Small intestine (tissue), 7 donors: ENCODE data around the gene FABP2. TPM values are rescaled to one million over a fixed set of nuclear protein-coding genes. Genes with fewer than 3 reads are reported as not detected.
"Not testable (repeated sequence)": the region's sequence is repeated elsewhere in the genome, so short reads cannot be mapped to it uniquely, and the experiment has no call there.

ENCODE experiments used
- DNase-seq, 2 donors: peaks; one replicate each; pipeline versions ENCODE4 v3.0.0 to v3.0.0-alpha.2; 2013
- FAIRE-seq: peaks from 2 replicates; lab custom pipeline; 2012; peaks lifted over from hg19 to GRCh38; lab: Jason Lieb, UNC
- H3K27ac ChIP-seq, 3 donors: one replicate each; pipeline ENCODE4 v1.5.1; 2013; ENCODE audit warnings: low read length in 2 of 3, mild to moderate bottlenecking in 2 of 3, control low read depth in 1 of 3, inconsistent platforms in 1 of 3, low read depth in 1 of 3, moderate library complexity in 1 of 3
- H3K27me3 ChIP-seq, 3 donors: one replicate each; pipeline ENCODE4 v1.6.1; 2013; ENCODE audit warnings: low read length in 3 of 3, inconsistent platforms in 1 of 3; ENCODE audit not compliant: control insufficient read depth in 3 of 3, insufficient read depth in 3 of 3
- H3K36me3 ChIP-seq, 3 donors: one replicate each; pipeline ENCODE4 v1.6.1; 2013; ENCODE audit warnings: low read length in 3 of 3, inconsistent platforms in 1 of 3, low read depth in 1 of 3, mild to moderate bottlenecking in 1 of 3, moderate library complexity in 1 of 3; ENCODE audit not compliant: control insufficient read depth in 3 of 3, insufficient read depth in 2 of 3
- H3K4me1 ChIP-seq, 3 donors: one replicate each; pipeline ENCODE4 v1.6.1; 2013; ENCODE audit warnings: low read length in 2 of 3, inconsistent platforms in 1 of 3, low read depth in 1 of 3, mild to moderate bottlenecking in 1 of 3, moderate library complexity in 1 of 3; ENCODE audit not compliant: control insufficient read depth in 3 of 3, insufficient read depth in 2 of 3
- H3K4me3 ChIP-seq, 3 donors: one replicate each; pipeline ENCODE4 v1.5.1; 2013; ENCODE audit warnings: low read length in 3 of 3, control low read depth in 1 of 3, inconsistent platforms in 1 of 3, low read depth in 1 of 3, mild to moderate bottlenecking in 1 of 3, moderate library complexity in 1 of 3
- H3K9me3 ChIP-seq, 2 donors: one replicate each; pipeline ENCODE4 v1.6.1; 2013; ENCODE audit warnings: low read depth in 1 of 2, low read length in 1 of 2; ENCODE audit not compliant: control insufficient read depth in 2 of 2, insufficient read depth in 1 of 2
- WGBS, 3 donors: extraction: QIAGEN DNeasy Blood & Tissue Kit; methylation state at CpG; one replicate each; pipeline ENCODE4 v1.1.7; 2013; 5-methylcytosine and 5-hydroxymethylcytosine counted together
- polyA plus RNA-seq, 4 donors: library from polyadenylated mRNA; stranded (reverse) in 3 of 4; unstranded in 1 of 4; fragments of 200-250 nt in 3 of 4; fragments of 120-200 nt in 1 of 4; gene quantifications; one replicate each; pipeline versions ENCODE4 v1.2.1 to v1.2.3, GENCODE V29; 2013
- donor health status: healthy with polysubstance abuse.
- donor health status: control.
- donor health status: control.
- donor health status: Bipolar disorder and iron deficiency.
- donor health status: healthy.

FABP2 gene
- polyA plus RNA-seq, 4 donors, result 100 to 1,244 (median 394) TPM

DNA sequence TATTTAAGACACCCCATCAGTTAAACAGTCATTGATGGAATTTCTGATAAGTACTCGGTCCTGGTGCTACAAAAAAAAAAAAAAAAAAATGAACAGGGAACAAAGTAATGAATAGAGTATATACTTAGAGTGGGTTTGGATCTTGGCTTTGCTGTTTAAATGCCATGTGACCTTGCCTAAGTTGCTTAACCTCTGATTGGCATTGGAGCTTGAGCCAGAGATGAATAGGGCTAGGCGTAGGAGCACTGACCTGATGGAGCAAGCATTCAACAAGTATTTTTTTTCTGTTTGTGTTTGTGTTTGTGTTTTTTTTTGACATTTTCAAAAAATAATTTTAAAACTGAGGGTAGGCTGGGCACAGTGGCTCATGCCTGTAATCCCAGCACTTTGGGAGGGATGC is 37.9 kb upstream of the FABP2 start:
- H3K27ac ChIP-seq, FAIRE-seq: not testable (repeated sequence)

DNA sequence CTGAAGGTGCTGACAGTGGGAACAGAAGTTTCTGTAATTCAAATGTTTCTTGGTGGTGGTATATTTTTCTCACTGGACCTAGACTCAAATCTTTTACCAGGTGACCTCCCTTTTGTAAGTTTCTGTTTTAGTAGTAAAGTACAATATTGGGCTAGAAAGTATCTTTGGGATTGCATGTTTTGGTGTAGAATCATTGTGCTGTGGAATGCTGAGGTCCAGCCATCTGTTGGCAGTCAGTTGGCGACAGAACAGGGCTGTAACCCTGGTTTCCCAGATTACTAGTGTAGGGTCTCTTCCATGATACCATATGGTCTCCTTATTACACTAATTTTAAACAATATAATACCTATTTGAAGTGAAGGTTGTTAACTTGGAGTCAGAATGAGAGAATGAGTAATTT is 34.9 kb upstream of the FABP2 start:
- 85 to 100% (median 92%) methylated on average over 1 of the region's 1 CpG for WGBS, 3 donors
- not testable (repeated sequence) for DNase-seq, H3K36me3 ChIP-seq, H3K4me3 ChIP-seq, H3K27me3 ChIP-seq, H3K9me3 ChIP-seq, FAIRE-seq, H3K27ac ChIP-seq, H3K4me1 ChIP-seq

More for the DNA sequence above, 37.9 kb upstream of the FABP2 start:
- H3K27me3 ChIP-seq, H3K4me3 ChIP-seq, H3K9me3 ChIP-seq, DNase-seq, H3K4me1 ChIP-seq, H3K36me3 ChIP-seq: not testable (repeated sequence)
- 76 to 90% (median 78%) methylated on average over 2 of the region's 2 CpGs for WGBS, 3 donors

DNA sequence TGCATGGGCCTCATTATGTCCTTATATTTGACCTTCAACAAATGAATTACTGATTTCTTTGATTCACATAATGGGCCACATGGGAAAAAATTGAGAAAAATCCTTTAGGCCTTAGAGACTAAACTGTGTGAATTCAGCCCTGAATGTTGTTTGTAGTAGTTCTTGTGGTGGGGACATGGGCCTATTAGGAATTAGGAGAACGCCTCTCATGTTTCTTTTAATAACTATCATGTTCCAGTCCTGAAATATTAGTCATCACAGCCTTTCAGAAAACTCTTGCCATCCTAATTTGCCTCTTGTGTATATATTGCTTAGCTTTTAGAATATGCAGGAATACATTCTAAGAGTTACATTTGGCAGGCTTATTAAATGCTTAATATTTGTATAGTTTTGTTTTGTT is 34.1 kb upstream of the FABP2 start:
- 78 to 92% (median 90%) methylated on average over 1 of the region's 1 CpG for WGBS, 3 donors
- FAIRE-seq, H3K4me1 ChIP-seq, H3K36me3 ChIP-seq, H3K27me3 ChIP-seq, H3K27ac ChIP-seq, H3K4me3 ChIP-seq, H3K9me3 ChIP-seq, DNase-seq: not testable (repeated sequence)

DNA sequence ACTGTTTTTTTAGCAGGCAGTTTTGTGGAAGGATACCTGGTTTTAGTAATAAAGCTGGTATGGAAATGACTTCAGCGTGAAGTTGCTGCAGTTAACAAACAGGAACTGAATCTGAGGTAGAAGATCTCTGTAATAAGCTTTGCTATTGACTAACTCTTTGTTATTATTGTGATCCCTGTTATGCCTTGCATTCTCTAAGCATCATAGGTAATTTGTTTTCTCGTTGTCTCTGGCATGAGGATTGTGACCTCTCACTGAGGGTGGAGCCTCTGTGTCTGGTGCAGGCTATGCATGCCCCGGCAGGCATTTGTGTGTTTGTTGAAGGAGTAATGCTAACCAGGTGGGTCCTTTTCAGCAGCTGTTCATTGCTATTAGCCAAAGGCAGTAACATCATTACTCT is 31.4 kb upstream of the FABP2 start:
- FAIRE-seq, result not testable (repeated sequence)

DNA sequence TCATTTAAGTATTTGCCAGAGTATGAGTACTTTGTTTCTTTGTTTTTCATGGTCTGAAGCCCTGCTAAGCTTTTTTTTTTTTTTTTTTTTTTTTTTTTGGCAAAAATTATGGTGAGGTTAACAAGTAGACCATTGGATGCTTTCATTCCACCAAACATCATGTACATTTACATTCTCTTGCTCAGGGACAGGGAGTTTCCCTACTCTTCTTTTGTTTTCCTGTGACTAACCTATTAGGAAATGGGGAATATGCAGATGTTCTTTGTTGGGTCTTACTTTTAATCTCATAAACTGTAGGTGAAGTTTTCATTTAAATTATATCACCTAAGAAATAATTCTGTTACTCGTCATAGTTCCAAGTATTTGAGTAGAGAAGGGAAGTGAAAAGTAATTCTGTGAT is 26.2 kb upstream of the FABP2 start:
- not testable (repeated sequence) for DNase-seq, H3K4me3 ChIP-seq, FAIRE-seq, H3K27me3 ChIP-seq, H3K27ac ChIP-seq, H3K36me3 ChIP-seq, H3K9me3 ChIP-seq, H3K4me1 ChIP-seq
- WGBS, 3 donors, result 86 to 95% (median 91%) methylated on average over 1 of the region's 1 CpG

More for the DNA sequence above, 31.4 kb upstream of the FABP2 start:
- H3K4me1 ChIP-seq, H3K27ac ChIP-seq, H3K4me3 ChIP-seq, H3K36me3 ChIP-seq, H3K27me3 ChIP-seq, H3K9me3 ChIP-seq: not testable (repeated sequence)
- WGBS, 3 donors, result 58 to 67% (median 62%) methylated on average over 3 of the region's 3 CpGs
- peak in 1 of 2 donors; percentile 1 for DNase-seq

DNA sequence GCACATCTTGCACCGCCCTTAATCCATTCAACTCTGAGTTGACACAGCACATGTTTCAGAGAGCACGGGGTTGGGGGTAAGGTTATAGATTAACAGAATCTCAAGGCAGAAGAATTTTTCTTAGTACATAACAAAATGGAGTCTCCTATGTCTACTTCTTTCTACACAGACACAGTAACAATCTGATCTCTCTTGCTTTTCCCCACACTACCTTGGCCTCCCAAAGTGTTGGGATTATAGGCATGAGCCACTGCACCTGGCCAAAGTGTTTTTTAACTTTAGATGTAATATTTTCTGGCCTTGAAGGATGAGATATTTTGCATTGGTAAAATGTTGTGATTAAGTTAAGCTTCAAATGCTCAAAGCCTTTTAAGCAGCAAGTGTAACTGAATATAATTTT is 21.4 kb upstream of the FABP2 start:
- WGBS, 3 donors, result no CpG with 5 or more reads among the region's 2 CpGs
- H3K27ac ChIP-seq, H3K36me3 ChIP-seq, FAIRE-seq, H3K4me3 ChIP-seq, H3K4me1 ChIP-seq, DNase-seq, H3K9me3 ChIP-seq, H3K27me3 ChIP-seq: not testable (repeated sequence)

DNA sequence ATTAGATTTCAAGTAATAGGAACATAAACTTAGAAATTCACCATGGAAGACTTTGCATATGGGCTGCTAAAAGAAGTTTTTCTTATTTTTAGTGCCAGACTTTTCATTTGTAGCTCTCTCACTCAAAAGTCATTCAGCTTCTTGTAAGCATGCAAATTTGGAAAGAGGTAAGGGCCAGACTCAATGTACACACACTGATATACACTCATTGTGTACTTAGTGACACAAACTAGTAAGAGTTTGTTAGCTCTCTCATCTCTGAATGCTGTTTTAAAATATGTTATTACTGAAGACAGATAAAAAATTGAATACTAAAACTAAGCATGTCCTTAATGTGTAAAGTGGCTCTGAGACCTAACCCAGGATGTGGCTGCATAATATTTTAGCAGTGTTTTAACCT is 18.0 kb upstream of the FABP2 start:
- not testable (repeated sequence) for H3K9me3 ChIP-seq, DNase-seq, H3K36me3 ChIP-seq, H3K27ac ChIP-seq, H3K4me3 ChIP-seq, H3K27me3 ChIP-seq, H3K4me1 ChIP-seq
- FAIRE-seq, result peak; percentile 53

DNA sequence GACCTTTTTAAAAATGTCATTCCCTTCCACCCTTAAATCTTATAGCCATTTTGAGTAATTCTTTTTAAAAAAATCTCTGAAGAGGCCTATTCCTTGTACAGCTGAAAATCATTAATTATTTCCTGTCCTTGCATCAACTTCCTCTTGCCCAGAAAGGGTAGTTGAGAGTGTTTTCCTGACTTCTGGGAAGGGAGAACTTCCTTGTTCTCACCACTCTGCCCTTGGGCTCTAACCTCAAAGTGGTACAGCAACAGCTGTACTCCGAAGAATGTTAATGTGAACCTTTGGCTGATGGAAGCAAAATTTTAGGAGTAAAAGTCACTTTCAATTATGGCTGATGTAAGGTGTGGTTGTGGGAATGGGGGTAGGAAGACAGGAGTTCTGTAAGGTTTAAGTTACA is 15.1 kb upstream of the FABP2 start:
- Histone ChIP-seq H3K4me3 (no peak overlapping the region), H3K27me3 (no peaks in the 10 kb centered on the region), H3K36me3 (no peaks in the 10 kb centered on the region), H3K4me1 (no peaks in the 10 kb centered on the region), H3K9me3 (no peaks in the 10 kb centered on the region), H3K27ac (no peak overlapping the region)
- peak in 1 of 2 donors; percentile 12 for DNase-seq
- FAIRE-seq, result no peak
- 32 to 60% (median 36%) methylated on average over 1 of the region's 1 CpG for WGBS, 3 donors

DNA sequence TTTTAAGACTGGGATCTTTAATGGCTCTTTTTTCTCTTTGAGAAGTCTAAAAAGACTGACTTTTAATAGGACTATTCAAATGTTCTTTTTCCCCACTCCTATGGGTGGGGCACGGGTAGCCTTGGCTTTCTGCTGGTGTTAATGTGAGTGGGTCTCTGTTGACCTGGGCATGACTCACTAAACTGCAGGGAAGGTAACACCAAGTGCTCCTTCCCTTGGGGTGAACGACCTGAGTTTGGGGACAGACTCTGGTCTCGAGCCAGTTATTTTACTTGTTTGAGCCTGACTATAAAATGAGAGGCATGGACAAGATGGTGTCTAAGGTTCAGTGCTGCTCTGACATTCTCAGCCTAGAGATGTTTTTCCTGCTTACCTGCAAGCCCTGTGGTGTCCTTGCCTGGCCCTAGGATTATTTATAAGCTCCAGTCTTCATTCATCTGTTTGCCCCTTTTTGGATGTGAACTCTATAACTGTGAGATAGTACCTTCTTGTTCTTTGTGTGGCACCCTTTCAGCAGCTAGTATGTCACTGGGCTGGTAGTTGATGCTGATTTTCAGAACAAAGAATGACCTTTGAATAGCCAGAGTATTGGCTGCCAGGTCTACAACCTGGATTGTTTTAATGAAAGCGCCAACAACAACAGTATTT is 14.5 kb upstream of the FABP2 start:
- WGBS, 3 donors, result 75 to 83% (median 76%) methylated on average over 3 of the region's 4 CpGs
- peak in 1 of 2 donors; percentile 6 for DNase-seq
- H3K4me1 ChIP-seq, H3K36me3 ChIP-seq, H3K27me3 ChIP-seq, FAIRE-seq, H3K9me3 ChIP-seq, H3K4me3 ChIP-seq: not testable (repeated sequence)
- H3K27ac ChIP-seq, result peak overlapping the region in 1 of 3 donors; percentile 36
